SU-DHL-6 (cell line): ENCODE data around the gene SMTN.

Source experiments
- H2AFZ ChIP-seq: fragments of 200-600 bp; sonication (generic); 2 replicates; pipeline ENCODE4 v1.6.1; 2014; ENCODE audit warnings: low read depth, mild to moderate bottlenecking, moderate library complexity, mixed read lengths, antibody characterized with exemption, low read length; ENCODE audit not compliant: severe bottlenecking
- H3F3A ChIP-seq: fragments of 200-600 bp; shearing (Covaris generic); 2 replicates; pipeline ENCODE4 v1.6.0; 2016; ENCODE audit warnings: antibody characterized with exemption, mild to moderate bottlenecking; ENCODE audit not compliant: insufficient read depth
- H3K27ac ChIP-seq: fragments of 200-600 bp; sonication (generic); 2 replicates; pipeline ENCODE4 v1.5.1; 2016; ENCODE audit warnings: low read depth, mild to moderate bottlenecking, low read length, moderate library complexity, mixed read lengths
- H3K27me3 ChIP-seq: fragments of 200-600 bp; sonication (generic), shearing (Covaris generic); 2 replicates; pipeline ENCODE4 v1.6.0; 2014; ENCODE audit warnings: mild to moderate bottlenecking, low read length
- H3K36me3 ChIP-seq: fragments of 200-600 bp; sonication (generic); 2 replicates; pipeline ENCODE4 v1.6.1; 2014; ENCODE audit warnings: mild to moderate bottlenecking, low read length, mixed read lengths
- H3K4me2 ChIP-seq: fragments of 300-600, 200-600 bp; shearing (Covaris generic), sonication (generic); 2 replicates; pipeline ENCODE4 v1.6.0; 2014; ENCODE audit warnings: low read length, low read depth, mild to moderate bottlenecking; ENCODE audit not compliant: poor library complexity, severe bottlenecking
- H3K4me3 ChIP-seq: fragments of 200-600 bp; sonication (generic); 2 replicates; pipeline ENCODE4 v1.5.1; 2014; ENCODE audit warnings: antibody characterized with exemption, low read length, mild to moderate bottlenecking, mixed read lengths; ENCODE audit not compliant: insufficient read depth, poor library complexity, severe bottlenecking
- H3K79me2 ChIP-seq: fragments of 200-600 bp; sonication (generic); 2 replicates; pipeline ENCODE4 v1.6.1; 2014; ENCODE audit warnings: mild to moderate bottlenecking, low read length, moderate library complexity; ENCODE audit not compliant: insufficient read depth
- H3K9ac ChIP-seq: fragments of 200-600 bp; sonication (generic); 2 replicates; pipeline ENCODE4 v1.7.0; 2014; ENCODE audit warnings: mild to moderate bottlenecking, low read length
- H3K9me2 ChIP-seq: fragments of 200-600 bp; sonication (generic); replicated peaks from 2 replicates; pipeline ENCODE4 v1.6.1; 2014; ENCODE audit warnings: low read length; ENCODE audit not compliant: insufficient read depth
- H3K9me3 ChIP-seq: fragments of 200-600 bp; sonication (generic); 2 replicates; pipeline ENCODE4 v1.6.1; 2014; ENCODE audit warnings: low read length, mixed read lengths; ENCODE audit not compliant: insufficient read depth
- H4K20me1 ChIP-seq: fragments of 200-600 bp; sonication (generic); 2 replicates; pipeline ENCODE4 v1.6.1; 2014; ENCODE audit warnings: low read depth, mild to moderate bottlenecking, antibody characterized with exemption, low read length, moderate library complexity, mixed read lengths
- CTCF ChIP-seq: fragments of 200-600 bp; sonication (generic); IDR thresholded peaks from one replicate; pipeline ENCODE4 v1.5.1; 2017; ENCODE audit warnings: antibody characterized with exemption, mild to moderate bottlenecking, low read length, moderate library complexity; ENCODE audit not compliant: insufficient read depth, poor library complexity, severe bottlenecking
- EZH2phosphoT487 ChIP-seq: fragments of 200-600 bp; sonication (generic), shearing (Covaris generic); conservative IDR thresholded peaks from 2 replicates; pipeline ENCODE4 v1.6.1; 2018; ENCODE audit warnings: mild to moderate bottlenecking, antibody characterized with exemption, low read length, moderate library complexity, mixed read lengths

SMTN gene

GRCh38 chr22:31136711-31137110, 55.6 kb downstream of the SMTN start:
- Histone ChIP-seq H3K9ac (no peak overlapping the region), H3K9me3 (no peaks in the 10 kb centered on the region), H3K27ac (no peak overlapping the region), H3K27me3 (no peaks in the 10 kb centered on the region), H3F3A (no peaks in the 10 kb centered on the region), H3K9me2 (no peaks in the 10 kb centered on the region), H3K36me3 (no peaks in the 10 kb centered on the region), H3K4me3 (no peak overlapping the region), H3K4me2 (no peak overlapping the region), H2AFZ (no peak overlapping the region), H3K79me2 (no peaks in the 10 kb centered on the region), H4K20me1 (no peaks in the 10 kb centered on the region)
- no peak for TF ChIP-seq CTCF
- no peak for TF ChIP-seq EZH2phosphoT487

- no peak overlapping the region for H3K4me2 ChIP-seq
- H3K9me2 ChIP-seq: no peaks in the 10 kb centered on the region
- H3K4me3 ChIP-seq: no peak overlapping the region
- no peaks in the 10 kb centered on the region for H3K36me3 ChIP-seq
- no peaks in the 10 kb centered on the region for H3F3A ChIP-seq
- no peaks in the 10 kb centered on the region for H3K9me3 ChIP-seq
- no peak overlapping the region for H3K27ac ChIP-seq
- H3K79me2 ChIP-seq: no peaks in the 10 kb centered on the region
- no peak for TF ChIP-seq CTCF
- no peak overlapping the region for H3K9ac ChIP-seq
- no peaks in the 10 kb centered on the region for H3K27me3 ChIP-seq
- no peak overlapping the region for H2AFZ ChIP-seq
- no peaks in the 10 kb centered on the region for H4K20me1 ChIP-seq
Measured at GRCh38 chr22:31137721-31138120, 56.6 kb downstream of the SMTN start.

- Histone ChIP-seq H3K9me3 (no peaks in the 10 kb centered on the region), H3K27ac (no peak overlapping the region), H3K9me2 (no peaks in the 10 kb centered on the region), H3K4me3 (no peak overlapping the region), H3K9ac (no peak overlapping the region), H2AFZ (no peak overlapping the region), H3K36me3 (no peaks in the 10 kb centered on the region), H3F3A (no peaks in the 10 kb centered on the region), H3K27me3 (no peaks in the 10 kb centered on the region), H3K79me2 (no peaks in the 10 kb centered on the region), H4K20me1 (no peaks in the 10 kb centered on the region), H3K4me2 (no peak overlapping the region)
- TF ChIP-seq CTCF (no peak), EZH2phosphoT487 (no peak)
Measured at GRCh38 chr22:31138126-31138525, 57.0 kb downstream of the SMTN start.

GRCh38 chr22:31139066-31139465, 57.9 kb downstream of the SMTN start:
- Histone ChIP-seq H3K79me2 (no peaks in the 10 kb centered on the region), H3K27me3 (no peaks in the 10 kb centered on the region), H3F3A (no peaks in the 10 kb centered on the region), H3K9ac (no peak overlapping the region), H3K27ac (no peak overlapping the region), H3K4me2 (no peak overlapping the region), H2AFZ (no peak overlapping the region), H3K36me3 (no peaks in the 10 kb centered on the region), H3K9me3 (no peaks in the 10 kb centered on the region), H3K4me3 (no peak overlapping the region), H4K20me1 (no peaks in the 10 kb centered on the region), H3K9me2 (no peaks in the 10 kb centered on the region)
- TF ChIP-seq CTCF: no peak
- no peak for TF ChIP-seq EZH2phosphoT487
